Measurements from ENCODE around the gene LIM2.
"Not testable (repeated sequence)": the region's sequence is repeated elsewhere in the genome, so short reads cannot be mapped to it uniquely, and the experiment has no call there.

Gene LIM2

DNA sequence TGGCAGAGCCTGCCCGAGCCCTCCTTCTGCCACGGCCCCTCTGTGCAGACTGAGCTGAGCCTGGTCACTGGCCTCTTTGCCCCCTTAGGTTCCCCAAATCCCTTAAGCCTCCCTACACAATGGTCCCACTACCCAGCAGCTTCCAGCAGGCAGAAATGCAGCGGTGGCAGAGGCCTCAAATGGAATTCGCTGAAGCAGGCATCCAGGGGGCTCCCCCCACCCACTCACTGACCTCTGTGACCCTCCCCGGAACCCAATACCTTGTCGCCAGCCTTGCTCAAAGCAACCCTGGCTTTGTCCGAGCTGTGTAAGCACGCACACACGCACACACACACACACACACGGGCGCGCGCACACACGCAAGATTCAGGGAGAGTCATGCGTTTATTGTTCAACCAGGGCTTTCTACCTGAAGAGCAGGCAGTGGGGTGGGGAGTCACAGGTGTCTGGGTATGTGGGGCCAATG is at the start of gene LIM2:
Gene LIM2, minus strand, starts transcription at position 51 of the 466 bp plus-strand sequence. CDS start 531 bp downstream, outside the sequence.
- no peak for DNase-seq

DNA sequence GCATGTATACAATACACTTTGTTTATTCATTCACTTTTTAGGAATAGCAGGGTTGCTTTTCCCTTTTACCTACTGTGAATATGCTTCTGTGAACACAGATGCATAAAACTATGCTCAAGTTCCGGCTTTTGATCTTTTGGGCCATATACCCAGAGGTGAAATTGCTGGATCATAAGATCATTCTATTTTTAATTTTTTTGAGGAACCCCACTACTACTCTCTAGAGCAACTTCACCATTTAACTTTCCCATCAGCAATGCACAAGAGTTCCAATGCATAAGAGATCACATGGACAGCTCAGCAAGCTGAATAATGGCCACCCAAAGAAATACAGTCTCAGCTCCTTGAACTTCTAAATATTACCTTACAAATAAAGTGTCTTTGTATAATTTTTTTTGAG is 46.7 kb upstream of the LIM2 start:
- DNase-seq: no peak

GRCh38 chr19:51433043-51433442 is 45.3 kb upstream of the LIM2 start:
- DNase-seq: no peak

- no peak for DNase-seq
Measured at GRCh38 chr19:51431124-51431523, 43.4 kb upstream of the LIM2 start.

DNA sequence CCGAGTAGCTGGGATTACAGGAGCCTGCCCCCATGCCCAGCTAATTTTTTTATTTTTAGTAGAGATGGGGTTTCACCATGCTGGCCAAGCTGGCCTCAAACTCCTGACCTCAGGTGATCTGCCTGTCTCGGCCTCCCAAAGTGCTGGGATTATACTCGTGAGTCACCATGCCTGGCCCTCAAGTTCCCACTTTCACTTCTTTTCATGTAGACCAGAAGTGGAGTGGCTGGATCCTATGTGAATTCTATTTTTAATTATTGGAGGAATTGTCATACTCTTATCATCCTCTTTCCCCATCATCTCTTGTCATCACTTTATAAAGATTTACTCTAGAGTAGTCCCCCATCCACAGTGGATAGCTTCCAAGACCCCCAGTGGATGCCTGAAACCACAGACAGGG is 42.4 kb upstream of the LIM2 start:
- DNase-seq: no peak

DNA sequence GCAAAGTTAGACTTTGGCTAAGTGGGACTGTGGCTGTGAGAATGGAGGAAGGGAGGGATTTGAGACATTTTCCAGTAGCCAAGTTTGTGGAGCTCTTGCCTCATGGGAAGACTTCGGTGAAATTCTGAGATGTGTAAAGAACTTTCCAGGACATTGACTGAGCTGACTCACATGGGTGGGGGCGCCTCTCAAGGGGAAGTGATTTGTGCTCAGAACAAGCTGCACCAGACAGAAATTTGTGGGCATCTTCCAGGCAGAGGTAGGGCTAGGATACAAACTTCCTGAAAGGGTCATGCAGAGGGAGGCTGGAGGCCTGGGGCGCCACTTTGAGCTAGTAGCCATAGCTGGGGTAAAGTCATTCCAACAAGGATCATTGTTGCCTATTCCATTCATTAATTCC is 39.4 kb upstream of the LIM2 start:
- no peak for DNase-seq

DNA sequence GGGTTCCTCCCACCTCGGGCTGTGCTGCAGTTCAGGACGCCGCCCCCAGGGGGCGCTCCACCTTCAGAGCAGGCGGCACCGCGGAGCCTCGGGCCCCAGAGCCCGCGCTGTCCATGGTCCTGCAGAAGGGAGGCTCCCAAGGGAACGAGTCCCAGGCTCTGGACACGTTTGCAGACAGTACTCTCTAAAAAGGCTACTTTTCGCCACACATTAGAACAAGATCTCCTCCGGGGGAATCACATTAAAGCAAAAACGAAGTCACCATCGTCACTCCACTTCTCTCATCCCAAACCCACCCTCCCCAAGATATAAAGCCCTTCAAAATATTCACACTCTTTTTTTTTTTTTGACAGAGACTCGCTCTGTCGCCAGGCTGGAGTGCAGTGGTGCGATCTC is 34.3 kb upstream of the LIM2 start:
- peak; percentile 59 for DNase-seq

DNA sequence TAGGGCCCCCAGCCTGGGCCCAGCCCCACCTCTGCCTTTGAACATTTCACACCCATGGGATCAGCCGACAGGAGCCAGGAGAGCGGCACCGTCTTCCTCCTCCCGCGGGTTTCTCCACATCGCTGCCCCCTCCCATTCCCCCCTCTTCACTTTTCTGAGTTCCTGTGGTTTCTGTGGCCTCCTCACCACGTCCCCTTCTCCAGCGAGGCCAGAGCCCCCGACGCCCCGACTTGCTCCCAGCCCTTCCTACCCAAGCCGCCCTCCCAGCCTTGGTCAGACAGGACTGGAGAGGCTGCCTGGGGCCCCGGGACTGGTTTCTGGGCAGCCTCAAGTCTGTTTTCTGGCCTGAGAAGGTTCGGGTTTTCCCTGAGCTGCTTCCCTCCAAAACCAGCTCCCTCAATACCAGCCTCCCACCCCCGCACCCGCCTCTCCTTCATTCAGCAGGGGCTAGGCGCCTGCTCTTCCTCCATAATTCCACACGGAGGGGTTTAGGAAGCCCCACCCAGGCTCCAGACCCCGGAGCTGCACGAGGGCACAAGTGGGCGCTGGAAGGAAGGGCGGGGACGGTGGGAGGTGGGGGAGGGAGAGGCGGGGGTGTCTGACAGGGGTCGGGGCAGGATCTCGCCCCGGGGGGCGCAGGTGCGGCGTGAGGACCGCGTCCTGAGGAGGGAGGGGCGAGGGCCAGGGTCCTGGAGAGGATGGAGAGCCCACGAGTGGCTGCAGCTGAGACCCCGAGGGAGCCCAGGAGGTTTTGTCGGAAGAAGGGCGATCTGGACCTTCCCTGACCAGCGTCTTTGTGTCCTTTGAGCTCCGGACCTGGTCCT is 33.7 kb upstream of the LIM2 start:
- no peak for DNase-seq

DNA sequence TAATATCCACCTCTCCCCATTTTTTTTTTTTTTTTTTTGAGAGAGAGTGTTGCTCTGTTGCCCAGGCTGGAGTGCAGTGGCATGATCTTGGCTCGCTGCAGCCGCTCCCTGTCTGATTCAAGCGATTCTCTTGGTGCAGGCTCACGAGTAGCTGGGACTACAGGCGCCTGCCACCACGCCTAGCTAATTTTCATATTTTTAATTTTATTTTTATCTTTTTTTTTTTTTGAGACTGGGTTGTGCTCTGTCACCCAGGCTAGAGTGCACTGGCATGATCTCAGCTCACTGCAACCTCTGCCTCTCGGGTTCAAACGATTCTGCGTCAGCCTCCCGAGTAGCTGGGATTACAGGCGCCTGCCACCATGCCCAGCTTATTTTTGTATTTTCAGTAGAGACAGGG is 32.7 kb upstream of the LIM2 start:
- not testable (repeated sequence) for DNase-seq

DNA sequence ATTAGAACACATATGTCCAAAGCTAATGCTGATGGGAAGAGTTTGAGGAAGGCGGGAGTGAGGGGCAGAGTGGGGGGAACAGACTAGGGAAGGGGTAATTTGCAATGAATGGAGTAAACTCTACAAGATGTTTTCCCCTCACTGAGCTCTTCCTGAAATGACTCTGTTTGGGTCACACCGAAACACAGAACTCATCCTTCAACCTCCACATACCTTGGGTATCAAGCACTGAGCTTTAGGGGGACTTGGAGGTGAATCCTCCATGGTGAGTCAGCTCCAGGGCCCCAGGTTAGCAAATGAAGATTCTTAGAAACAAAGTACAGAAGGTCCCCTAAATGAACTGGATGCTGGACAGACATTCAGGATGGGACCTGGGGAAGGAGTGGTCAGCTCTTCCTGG is 30.9 kb upstream of the LIM2 start:
- no peak for DNase-seq

DNA sequence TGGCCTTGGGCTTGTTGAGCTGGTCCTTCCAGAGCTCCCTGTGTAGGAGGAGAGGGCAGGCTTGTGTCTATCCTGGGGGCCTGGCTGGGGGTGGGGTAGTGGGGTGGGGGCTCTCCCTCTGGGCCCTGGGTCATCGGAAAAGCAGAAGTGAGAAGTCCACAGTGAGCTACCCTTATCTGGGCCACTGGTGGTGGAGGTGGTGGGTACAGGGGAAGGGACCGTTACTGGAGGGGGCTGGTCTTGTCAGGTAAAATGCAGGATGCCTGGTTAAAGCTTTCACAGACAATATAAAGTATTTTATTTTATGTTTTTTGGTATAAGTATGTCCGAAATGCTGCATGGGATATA is 30.0 kb upstream of the LIM2 start:
- DNase-seq: no peak

DNA sequence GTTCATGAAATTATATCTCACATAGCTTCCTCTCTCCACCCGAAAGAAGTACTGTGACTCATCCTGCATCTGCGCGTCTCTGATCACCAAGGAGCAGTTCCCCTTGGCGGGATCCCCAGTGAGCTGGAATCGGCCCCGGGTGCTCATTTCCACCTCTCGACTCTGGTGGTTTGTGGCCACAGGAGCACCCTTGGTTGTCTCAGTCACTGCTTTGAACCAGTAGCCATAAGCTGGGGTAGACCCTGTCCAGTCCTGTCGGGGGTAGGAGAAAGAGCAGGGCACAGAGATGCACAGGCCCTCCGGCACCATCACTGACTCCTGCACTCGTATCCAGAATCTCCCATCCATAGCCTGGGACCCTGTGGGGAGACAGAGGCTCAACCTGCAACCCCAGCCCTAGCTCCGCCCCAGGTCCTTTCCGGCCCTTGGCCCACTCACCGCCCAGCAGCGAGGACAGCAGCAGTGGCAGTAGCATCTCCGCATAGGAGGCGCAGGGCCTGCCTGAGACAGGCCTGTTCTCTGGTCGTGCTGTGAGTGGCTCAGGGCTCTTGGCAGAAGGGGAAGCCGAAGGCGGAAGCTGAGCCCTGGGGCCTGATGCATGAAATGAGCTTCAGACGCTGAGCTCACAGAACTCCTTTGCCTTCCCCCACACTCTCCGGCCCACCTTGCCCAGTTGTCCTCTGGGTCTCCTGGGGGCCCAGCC is 29.5 kb upstream of the LIM2 start, which contains the start of gene SIGLEC10:
Gene SIGLEC10, minus strand, starts transcription at position 536 of the 703 bp plus-strand sequence. Its CDS starts 61 bp downstream, at position 475.
- DNase-seq: no peak

GRCh38 chr19:51416422-51416821 is 28.6 kb upstream of the LIM2 start:
- DNase-seq: not testable (repeated sequence)

DNA sequence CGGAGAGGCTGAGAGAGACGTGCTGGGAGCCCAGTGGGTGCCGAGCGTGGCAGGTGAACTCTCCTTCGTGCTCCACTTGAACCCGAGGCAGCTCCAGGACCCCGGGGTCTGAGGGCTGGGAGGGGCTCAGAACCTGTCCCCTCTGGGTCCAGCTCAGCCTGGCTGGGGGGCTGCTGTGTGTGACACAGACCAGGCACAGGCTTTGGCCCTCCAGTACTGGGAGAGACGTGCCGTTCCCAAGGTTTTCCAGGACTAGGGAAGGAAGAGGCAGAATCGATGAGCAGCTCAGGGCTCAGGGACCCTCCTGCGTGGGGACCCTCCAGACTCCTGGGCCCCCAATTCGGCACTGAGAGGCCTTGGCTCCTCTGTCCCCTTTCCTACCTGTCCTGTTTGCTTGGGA is 27.4 kb upstream of the LIM2 start:
- DNase-seq: no peak

DNA sequence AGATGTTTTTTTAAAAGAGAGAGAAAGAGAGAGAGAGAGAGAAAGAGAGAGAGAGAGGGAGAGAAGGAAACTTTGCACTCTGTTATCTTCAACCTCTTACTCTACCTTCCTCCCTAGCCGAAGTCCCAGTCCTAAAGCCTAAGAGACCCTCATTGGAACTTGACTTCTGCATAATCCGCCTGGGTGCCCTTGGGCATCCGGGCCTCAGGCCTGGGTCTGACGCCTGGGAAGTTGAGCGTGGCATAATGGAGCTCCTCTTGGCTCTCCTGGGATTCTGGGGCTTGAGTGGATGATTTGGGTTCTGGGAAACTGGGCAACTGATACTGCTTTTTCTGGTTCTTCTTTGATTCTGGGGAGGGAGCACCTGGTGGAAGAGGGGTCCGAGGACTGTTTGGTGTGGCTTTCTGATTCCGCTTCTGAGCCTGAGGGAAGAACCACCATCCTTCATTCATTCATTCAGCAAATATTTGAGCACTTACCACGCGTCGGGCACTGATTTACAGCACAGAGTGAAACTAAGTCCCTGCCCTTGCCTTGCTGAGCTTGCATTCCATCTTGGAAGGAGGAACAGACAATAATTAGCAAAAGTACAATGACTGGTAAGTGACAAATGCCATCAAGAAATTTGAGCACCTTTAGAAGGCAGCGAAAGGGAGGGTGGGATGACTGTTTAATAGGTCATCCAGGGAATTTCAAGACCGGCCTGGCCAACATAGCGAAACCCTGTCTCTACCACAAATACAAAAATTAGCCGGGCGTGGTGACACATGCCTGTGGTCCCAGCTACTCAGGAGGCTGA is 23.4 kb upstream of the LIM2 start:
- no peak for DNase-seq

GRCh38 chr19:51407511-51408131 is 19.8 kb upstream of the LIM2 start:
- DNase-seq: no peak

DNA sequence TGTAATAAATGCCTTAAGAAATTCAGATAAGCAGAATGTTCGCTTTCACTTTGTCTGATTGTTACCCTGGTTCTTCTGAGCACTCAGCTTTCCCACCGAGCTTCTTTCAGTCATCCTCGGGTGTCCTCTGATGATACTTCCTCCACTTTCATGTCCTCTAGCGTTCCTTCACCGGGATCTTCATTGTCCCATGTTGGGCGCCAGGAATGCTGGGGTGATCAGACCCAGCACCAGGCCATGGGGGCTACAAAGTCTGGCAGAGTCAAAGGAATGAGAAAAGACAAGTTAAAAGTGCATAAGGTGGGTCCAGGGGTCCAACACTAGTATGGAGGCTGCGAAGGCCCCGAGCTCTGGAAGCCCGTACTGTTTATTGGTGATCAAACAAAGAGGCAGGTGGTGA is 14.3 kb upstream of the LIM2 start:
- no peak for DNase-seq

- not testable (repeated sequence) for DNase-seq
Measured at GRCh38 chr19:51399936-51400335, 12.2 kb upstream of the LIM2 start.

DNA sequence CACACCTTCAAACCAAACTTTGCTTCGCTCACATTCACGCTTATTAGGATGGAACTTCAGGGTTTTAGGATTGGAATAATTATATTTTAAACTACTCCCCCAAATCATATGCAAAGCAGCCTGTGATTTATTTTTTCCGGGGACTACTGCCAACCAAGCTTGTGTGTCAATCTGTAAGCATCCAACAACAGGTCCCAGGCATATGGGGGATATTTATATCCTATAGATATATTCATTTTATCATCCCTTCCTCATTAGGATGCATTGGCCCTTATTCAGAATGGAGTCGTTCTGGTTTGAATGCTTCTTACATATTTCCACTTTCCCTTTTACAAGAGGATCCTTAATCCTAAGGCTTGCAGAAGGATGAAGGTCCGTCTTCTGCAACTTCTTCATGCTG is 11.5 kb upstream of the LIM2 start:
- DNase-seq: no peak

DNA sequence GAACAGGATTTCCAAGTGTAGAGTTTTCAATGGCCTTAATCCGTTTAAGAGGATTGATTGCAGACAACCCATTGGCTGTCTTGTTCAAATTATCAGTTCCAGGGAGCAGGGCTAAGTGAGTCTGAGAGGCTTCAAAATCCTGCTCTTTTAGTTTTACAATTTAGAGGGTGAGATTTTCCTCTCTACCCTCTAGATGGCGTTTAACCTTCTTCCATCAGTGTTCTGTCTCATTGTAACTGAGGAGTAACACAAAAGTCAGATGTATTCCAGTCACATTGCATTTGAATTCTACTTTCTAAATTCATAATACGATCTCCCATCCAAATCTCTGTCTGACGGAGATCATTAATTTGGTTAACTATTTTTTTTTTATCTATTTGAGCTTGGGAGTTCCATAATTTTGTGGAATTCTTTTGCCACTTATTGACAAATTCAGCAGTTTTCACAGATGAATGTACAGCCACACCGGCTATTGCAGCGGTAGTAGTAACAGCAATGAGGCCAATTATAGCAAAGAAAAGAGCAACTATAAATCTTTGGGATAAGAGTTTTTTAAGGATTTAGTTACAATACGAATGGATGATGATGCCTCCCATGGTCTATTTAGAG is 10.4 kb upstream of the LIM2 start:
- DNase-seq: peak; percentile 18

DNA sequence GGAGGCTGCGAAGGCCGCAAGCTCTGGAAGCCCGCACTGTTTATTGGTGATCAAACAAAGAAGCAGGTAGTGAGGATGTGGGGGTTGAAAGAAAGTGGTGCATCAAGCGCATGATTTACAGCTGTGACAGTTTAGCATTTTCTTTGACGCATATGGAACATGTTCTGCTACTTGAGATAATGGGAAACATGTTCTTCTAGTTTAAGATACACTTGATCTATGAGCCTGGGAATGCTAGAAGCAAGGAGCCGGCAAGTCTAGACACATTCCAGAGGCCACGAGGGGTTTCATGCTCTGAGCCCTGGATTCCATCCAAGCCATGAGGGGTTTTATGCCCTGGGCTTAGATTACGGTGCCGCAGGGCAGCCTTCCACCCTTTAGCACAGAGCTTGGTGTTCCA is 9.7 kb upstream of the LIM2 start:
- peak; percentile 65 for DNase-seq

GRCh38 chr19:51396175-51396574 is 8.4 kb upstream of the LIM2 start:
- DNase-seq: no peak
